Ectodermal cell (in vitro differentiated cells): ENCODE data around the gene C19orf44. TPM values are rescaled to one million over a fixed set of nuclear protein-coding genes. Genes with fewer than 3 reads are reported as not detected.
A peak's percentile ranks its signal among the peaks of the same experiment; 100 is the strongest.
"Not testable (repeated sequence)": the region's sequence is repeated elsewhere in the genome, so short reads cannot be mapped to it uniquely, and the experiment has no call there.

Experiments used
- H3K27ac ChIP-seq: 2 replicates; pipeline ENCODE4 v1.7.0; 2013; ENCODE audit warnings: mild to moderate bottlenecking, low read depth, low read length; ENCODE audit not compliant: insufficient read depth, poor library complexity, severe bottlenecking
- H3K27me3 ChIP-seq: 2 replicates; pipeline ENCODE4 v1.7.0; 2013; ENCODE audit warnings: mild to moderate bottlenecking, low read length; ENCODE audit not compliant: insufficient read depth, control insufficient read depth, poor library complexity, severe bottlenecking
- H3K36me3 ChIP-seq: one replicate; pipeline ENCODE4 v1.7.0; 2013; ENCODE audit warnings: low read length; ENCODE audit not compliant: control insufficient read depth, insufficient read depth
- H3K4me1 ChIP-seq: one replicate; pipeline ENCODE4 v1.7.0; 2013; ENCODE audit warnings: low read length; ENCODE audit not compliant: control insufficient read depth, insufficient read depth
- H3K4me3 ChIP-seq: 2 replicates; pipeline ENCODE4 v1.7.0; 2013; ENCODE audit warnings: low read depth, low read length, control low read depth; ENCODE audit not compliant: insufficient read depth
- H3K9me3 ChIP-seq: 2 replicates; pipeline ENCODE4 v1.7.0; 2013; ENCODE audit warnings: mild to moderate bottlenecking, low read length, moderate library complexity; ENCODE audit not compliant: control insufficient read depth
- WGBS, 2 experiments: methylation state at CpG; one replicate each; pipeline ENCODE4 v1.1.7; 2013; ENCODE audit warnings: missing lambda C conversion rate in 2 of 2; 5-methylcytosine and 5-hydroxymethylcytosine counted together
- polyA plus RNA-seq, 4 experiments: library from polyadenylated mRNA; stranded (reverse); fragments of 50-300 nt; gene quantifications; one replicate each; pipeline ENCODE4 v1.2.3, GENCODE V29; 2013

Gene C19orf44
- 10.4 TPM for polyA plus RNA-seq (2013, experiment 1 of 4)
- 11.2 TPM for polyA plus RNA-seq (2013, experiment 2 of 4)
- 9.1 TPM for polyA plus RNA-seq (2013, experiment 3 of 4)
- 10.7 TPM for polyA plus RNA-seq (2013, experiment 4 of 4)

- H3K27ac ChIP-seq: peak within 1 kb of the TSS; percentile 47
- no peaks in the 10 kb centered on the region for H3K9me3 ChIP-seq
- no peaks in the 10 kb centered on the region for H3K27me3 ChIP-seq
- no peaks in the 10 kb centered on the region for H3K4me1 ChIP-seq
- WGBS, 2 experiments: 4% methylated on average over 52 of the region's 52 CpGs
- peaks cover 2% of the 10 kb centered on the region for H3K36me3 ChIP-seq
- H3K4me3 ChIP-seq: peak within 1 kb of the TSS; percentile 46
These were observed at the start of gene C19orf44, which contains the start of gene CALR3 for GRCh38 chr19:16495982-16496612. Gene C19orf44, plus strand, starts transcription at chr19:16496394. Its CDS starts 4,399 bp downstream, at chr19:16500793. Gene CALR3, minus strand, starts transcription at chr19:16496167. Its CDS starts 38 bp downstream, at chr19:16496129.

- Histone ChIP-seq H3K4me3 (no peak overlapping the region), H3K27ac (no peak overlapping the region), H3K27me3 (no peaks in the 10 kb centered on the region), H3K4me1 (peaks cover 5% of the 10 kb centered on the region), H3K9me3 (no peaks in the 10 kb centered on the region), H3K36me3 (no peaks in the 10 kb centered on the region)
- 86 to 89% methylated on average over 9 of the region's 9 CpGs for WGBS, 2 experiments
These were observed 49.3 kb upstream of the C19orf44 start for GRCh38 chr19:16446724-16447368.

- H3K9me3 ChIP-seq, H3K27me3 ChIP-seq, H3K36me3 ChIP-seq, H3K4me3 ChIP-seq, H3K4me1 ChIP-seq, H3K27ac ChIP-seq: not testable (repeated sequence)
- 85 to 93% methylated on average over 3 of the region's 3 CpGs for WGBS, 2 experiments
These were observed 47.3 kb upstream of the C19orf44 start for GRCh38 chr19:16448872-16449271.

GRCh38 chr19:16449330-16449961 lies 46.7 kb upstream of the C19orf44 start:
- 96 to 98% methylated on average over 6 of the region's 6 CpGs for WGBS, 2 experiments
- Histone ChIP-seq H3K36me3 (no peaks in the 10 kb centered on the region), H3K4me3 (no peak overlapping the region), H3K9me3 (no peaks in the 10 kb centered on the region), H3K27me3 (no peaks in the 10 kb centered on the region), H3K4me1 (peaks cover 5% of the 10 kb centered on the region), H3K27ac (no peak overlapping the region)

GRCh38 chr19:16452325-16452724 lies 43.9 kb upstream of the C19orf44 start:
- Histone ChIP-seq H3K27me3 (no peaks in the 10 kb centered on the region), H3K4me1 (peaks cover 6% of the 10 kb centered on the region), H3K4me3 (no peak overlapping the region), H3K36me3 (no peaks in the 10 kb centered on the region), H3K9me3 (no peaks in the 10 kb centered on the region), H3K27ac (no peak overlapping the region)
- WGBS, 2 experiments: 90 to 94% methylated on average over 6 to 7 of the region's 8 CpGs

GRCh38 chr19:16454351-16454918 lies 41.8 kb upstream of the C19orf44 start:
- Histone ChIP-seq H3K27me3 (no peaks in the 10 kb centered on the region), H3K4me3 (no peak overlapping the region), H3K9me3 (no peaks in the 10 kb centered on the region), H3K4me1 (peaks cover 20% of the 10 kb centered on the region), H3K36me3 (no peaks in the 10 kb centered on the region), H3K27ac (peak overlapping the region; percentile 75)
- 89 to 92% methylated on average over 10 of the region's 10 CpGs for WGBS, 2 experiments

- H3K27ac ChIP-seq: no peak overlapping the region
- no peaks in the 10 kb centered on the region for H3K27me3 ChIP-seq
- H3K4me3 ChIP-seq: no peak overlapping the region
- H3K9me3 ChIP-seq: no peaks in the 10 kb centered on the region
- H3K36me3 ChIP-seq: no peaks in the 10 kb centered on the region
- H3K4me1 ChIP-seq: peaks cover 20% of the 10 kb centered on the region
- 94 to 95% methylated on average over 5 of the region's 5 CpGs for WGBS, 2 experiments
These were observed 40.7 kb upstream of the C19orf44 start for GRCh38 chr19:16455489-16455888.

GRCh38 chr19:16456652-16457194 lies 39.5 kb upstream of the C19orf44 start:
- Histone ChIP-seq H3K27me3 (no peaks in the 10 kb centered on the region), H3K4me1 (peaks cover 20% of the 10 kb centered on the region), H3K36me3 (no peaks in the 10 kb centered on the region), H3K9me3 (no peaks in the 10 kb centered on the region), H3K27ac (no peak overlapping the region), H3K4me3 (no peak overlapping the region)
- WGBS, 2 experiments: 79 to 81% methylated on average over 11 of the region's 11 CpGs

GRCh38 chr19:16457195-16457953 lies 38.8 kb upstream of the C19orf44 start:
- Histone ChIP-seq H3K36me3 (no peaks in the 10 kb centered on the region), H3K4me1 (peaks cover 20% of the 10 kb centered on the region), H3K27ac (peak overlapping the region; percentile 31), H3K4me3 (no peak overlapping the region), H3K9me3 (no peaks in the 10 kb centered on the region), H3K27me3 (no peaks in the 10 kb centered on the region)
- 68 to 69% methylated on average over 16 of the region's 16 CpGs for WGBS, 2 experiments
